ENCODE data around the gene FAM43B.
A peak's percentile ranks its signal among the peaks of the same experiment; 100 is the strongest.
"Not testable (repeated sequence)": the region's sequence is repeated elsewhere in the genome, so short reads cannot be mapped to it uniquely, and the experiment has no call there.

FAM43B gene
- 0 to 0.17 (median 0) reads per million in 3 donors for total RNA-seq

- Histone ChIP-seq H3K27me3 (replicated peaks; ENCODE audit: control insufficient read depth, insufficient read depth, low read length, poor library complexity, severe bottlenecking) (peaks cover 12% of the 10 kb centered on the region), H3K4me1 (ENCODE audit: control insufficient read depth, insufficient read depth, low read length, poor library complexity, severe bottlenecking) (no peaks in the 10 kb centered on the region), H3K27ac (ENCODE audit: insufficient read depth, low read length, poor library complexity, severe bottlenecking) (no peak within 1 kb of the TSS), H3K9me3 (ENCODE audit: control insufficient read depth, low read length) (no peaks in the 10 kb centered on the region), H3K4me3 (ENCODE audit: insufficient read depth, low read depth, low read length, poor library complexity, severe bottlenecking) (no peak within 1 kb of the TSS), H3K36me3 (ENCODE audit: control insufficient read depth, insufficient read depth, low read length) (no peaks in the 10 kb centered on the region)
- no peak for DNase-seq
Measured at GRCh38 chr1:20551945-20552727, at the start of gene FAM43B. TSS of gene FAM43B (plus strand) at chr1:20552573. CDS start at chr1:20552974, 401 bp downstream.

- no peak for DNase-seq
- peaks cover 22% of the 10 kb centered on the region for H3K36me3 ChIP-seq (ENCODE audit: control insufficient read depth, insufficient read depth, low read length)
- H3K4me3 ChIP-seq (ENCODE audit: insufficient read depth, low read depth, low read length, poor library complexity, severe bottlenecking), result no peak overlapping the region
- no peaks in the 10 kb centered on the region for H3K9me3 ChIP-seq (ENCODE audit: control insufficient read depth, low read length)
- no peak overlapping the region for H3K27ac ChIP-seq (ENCODE audit: insufficient read depth, low read length, poor library complexity, severe bottlenecking)
- no peaks in the 10 kb centered on the region for H3K27me3 ChIP-seq (replicated peaks; ENCODE audit: control insufficient read depth, insufficient read depth, low read length, poor library complexity, severe bottlenecking)
- H3K4me1 ChIP-seq (ENCODE audit: control insufficient read depth, insufficient read depth, low read length, poor library complexity, severe bottlenecking), result peaks cover 6% of the 10 kb centered on the region
Measured at GRCh38 chr1:20505488-20505887, 46.9 kb upstream of the FAM43B start.

GRCh38 chr1:20507248-20507563, 45.2 kb upstream of the FAM43B start:
- H3K4me1 ChIP-seq (ENCODE audit: control insufficient read depth, insufficient read depth, low read length, poor library complexity, severe bottlenecking), result peaks cover 6% of the 10 kb centered on the region
- peak overlapping the region; percentile 96 for H3K4me3 ChIP-seq (ENCODE audit: insufficient read depth, low read depth, low read length, poor library complexity, severe bottlenecking)
- peak overlapping the region; percentile 92 for H3K27ac ChIP-seq (ENCODE audit: insufficient read depth, low read length, poor library complexity, severe bottlenecking)
- no peak for DNase-seq
- no peaks in the 10 kb centered on the region for H3K27me3 ChIP-seq (replicated peaks; ENCODE audit: control insufficient read depth, insufficient read depth, low read length, poor library complexity, severe bottlenecking)
- H3K9me3 ChIP-seq (ENCODE audit: control insufficient read depth, low read length), result no peaks in the 10 kb centered on the region
- H3K36me3 ChIP-seq (ENCODE audit: control insufficient read depth, insufficient read depth, low read length), result peaks cover 5% of the 10 kb centered on the region

- Histone ChIP-seq H3K27ac (ENCODE audit: insufficient read depth, low read length, poor library complexity, severe bottlenecking) (peak within 1 kb of the TSS; percentile 92), H3K4me3 (ENCODE audit: insufficient read depth, low read depth, low read length, poor library complexity, severe bottlenecking) (peak within 1 kb of the TSS; percentile 96), H3K27me3 (replicated peaks; ENCODE audit: control insufficient read depth, insufficient read depth, low read length, poor library complexity, severe bottlenecking) (no peaks in the 10 kb centered on the region), H3K36me3 (ENCODE audit: control insufficient read depth, insufficient read depth, low read length) (peaks cover 4% of the 10 kb centered on the region), H3K4me1 (ENCODE audit: control insufficient read depth, insufficient read depth, low read length, poor library complexity, severe bottlenecking) (peaks cover 6% of the 10 kb centered on the region), H3K9me3 (ENCODE audit: control insufficient read depth, low read length) (no peaks in the 10 kb centered on the region)
- peak; percentile 82 to 89 (median 83) for DNase-seq
Measured at GRCh38 chr1:20507564-20508410, 44.6 kb upstream of the FAM43B start, which contains the start of gene MUL1. TSS of gene MUL1 (minus strand) at chr1:20508151. CDS start at chr1:20508024, 127 bp downstream.

GRCh38 chr1:20508411-20508771, 44.0 kb upstream of the FAM43B start:
- H3K4me3 ChIP-seq (ENCODE audit: insufficient read depth, low read depth, low read length, poor library complexity, severe bottlenecking), result peak overlapping the region; percentile 96
- peaks cover 4% of the 10 kb centered on the region for H3K36me3 ChIP-seq (ENCODE audit: control insufficient read depth, insufficient read depth, low read length)
- DNase-seq, result no peak

GRCh38 chr1:20511518-20512428, 40.6 kb upstream of the FAM43B start:
- H3K4me1 ChIP-seq (ENCODE audit: control insufficient read depth, insufficient read depth, low read length, poor library complexity, severe bottlenecking), result peaks cover 6% of the 10 kb centered on the region
- no peak for DNase-seq

More at GRCh38 chr1:20508411-20508771, 44.0 kb upstream of the FAM43B start:
- no peaks in the 10 kb centered on the region for H3K27me3 ChIP-seq (replicated peaks; ENCODE audit: control insufficient read depth, insufficient read depth, low read length, poor library complexity, severe bottlenecking)
- H3K27ac ChIP-seq (ENCODE audit: insufficient read depth, low read length, poor library complexity, severe bottlenecking), result peak overlapping the region; percentile 92
- H3K9me3 ChIP-seq (ENCODE audit: control insufficient read depth, low read length), result no peaks in the 10 kb centered on the region
- peaks cover 6% of the 10 kb centered on the region for H3K4me1 ChIP-seq (ENCODE audit: control insufficient read depth, insufficient read depth, low read length, poor library complexity, severe bottlenecking)

GRCh38 chr1:20519609-20520262, 32.6 kb upstream of the FAM43B start:
- H3K36me3 ChIP-seq (ENCODE audit: control insufficient read depth, insufficient read depth, low read length); H3K4me3 ChIP-seq (ENCODE audit: insufficient read depth, low read depth, low read length, poor library complexity, severe bottlenecking); H3K4me1 ChIP-seq (ENCODE audit: control insufficient read depth, insufficient read depth, low read length, poor library complexity, severe bottlenecking); H3K27ac ChIP-seq (ENCODE audit: insufficient read depth, low read length, poor library complexity, severe bottlenecking); H3K27me3 ChIP-seq (replicated peaks; ENCODE audit: control insufficient read depth, insufficient read depth, low read length, poor library complexity, severe bottlenecking); H3K9me3 ChIP-seq (ENCODE audit: control insufficient read depth, low read length); DNase-seq: not testable (repeated sequence)

More at GRCh38 chr1:20511518-20512428, 40.6 kb upstream of the FAM43B start:
- Histone ChIP-seq H3K27me3 (replicated peaks; ENCODE audit: control insufficient read depth, insufficient read depth, low read length, poor library complexity, severe bottlenecking) (no peaks in the 10 kb centered on the region), H3K27ac (ENCODE audit: insufficient read depth, low read length, poor library complexity, severe bottlenecking) (no peak overlapping the region), H3K4me3 (ENCODE audit: insufficient read depth, low read depth, low read length, poor library complexity, severe bottlenecking) (no peak overlapping the region), H3K36me3 (ENCODE audit: control insufficient read depth, insufficient read depth, low read length) (peaks cover 4% of the 10 kb centered on the region), H3K9me3 (ENCODE audit: control insufficient read depth, low read length) (no peaks in the 10 kb centered on the region)

- peak; percentile 28 to 53 (median 37) for DNase-seq
- H3K27ac ChIP-seq (ENCODE audit: insufficient read depth, low read length, poor library complexity, severe bottlenecking), result no peak overlapping the region
- no peaks in the 10 kb centered on the region for H3K27me3 ChIP-seq (replicated peaks; ENCODE audit: control insufficient read depth, insufficient read depth, low read length, poor library complexity, severe bottlenecking)
- H3K36me3 ChIP-seq (ENCODE audit: control insufficient read depth, insufficient read depth, low read length), result no peaks in the 10 kb centered on the region
- H3K9me3 ChIP-seq (ENCODE audit: control insufficient read depth, low read length), result no peaks in the 10 kb centered on the region
- no peaks in the 10 kb centered on the region for H3K4me1 ChIP-seq (ENCODE audit: control insufficient read depth, insufficient read depth, low read length, poor library complexity, severe bottlenecking)
- no peak overlapping the region for H3K4me3 ChIP-seq (ENCODE audit: insufficient read depth, low read depth, low read length, poor library complexity, severe bottlenecking)
Measured at GRCh38 chr1:20521960-20522861, 30.2 kb upstream of the FAM43B start.
